Skeletal muscle satellite cell (primary cell): ENCODE data around the gene SORL1.

Experiments used
- H3K27me3 ChIP-seq: 2 replicates; pipeline ENCODE4 v1.7.0; 2013; ENCODE audit warnings: low read length; ENCODE audit not compliant: control insufficient read depth, insufficient read depth
- H3K36me3 ChIP-seq: 2 replicates; pipeline ENCODE4 v1.7.0; 2013; ENCODE audit warnings: mild to moderate bottlenecking, control low read depth, low read length; ENCODE audit not compliant: insufficient read depth
- H3K4me1 ChIP-seq: 2 replicates; pipeline ENCODE4 v1.7.0; 2013; ENCODE audit warnings: low read length; ENCODE audit not compliant: control insufficient read depth, insufficient read depth
- H3K4me2 ChIP-seq: 2 replicates; pipeline ENCODE4 v1.7.0; 2013; ENCODE audit warnings: mild to moderate bottlenecking, low read length
- H3K4me3 ChIP-seq: 2 replicates; pipeline ENCODE4 v1.7.0; 2013; ENCODE audit warnings: low read length
- H3K9ac ChIP-seq: 2 replicates; pipeline ENCODE4 v1.7.0; 2013; ENCODE audit warnings: mild to moderate bottlenecking, low read depth, low read length, moderate library complexity
- H3K9me3 ChIP-seq: replicated peaks from 2 replicates; pipeline ENCODE4 v1.7.0; 2013; ENCODE audit warnings: mild to moderate bottlenecking, control low read depth, low read length

The SORL1 gene

GRCh38 chr11:121591405-121592033 lies 139.4 kb downstream of the SORL1 start:
- Histone ChIP-seq H3K36me3 (no peaks in the 10 kb centered on the region), H3K27me3 (peaks cover 30% of the 10 kb centered on the region), H3K4me3 (no peak overlapping the region), H3K9ac (no peak overlapping the region), H3K9me3 (no peaks in the 10 kb centered on the region), H3K4me2 (no peak overlapping the region), H3K4me1 (peaks cover 24% of the 10 kb centered on the region)

- Histone ChIP-seq H3K9ac (no peak overlapping the region), H3K4me2 (no peak overlapping the region), H3K4me3 (no peak overlapping the region), H3K4me1 (peaks cover 31% of the 10 kb centered on the region), H3K9me3 (no peaks in the 10 kb centered on the region), H3K36me3 (no peaks in the 10 kb centered on the region), H3K27me3 (peaks cover 20% of the 10 kb centered on the region)
These were observed 140.6 kb downstream of the SORL1 start for GRCh38 chr11:121592708-121593107.

GRCh38 chr11:121595717-121596161 lies 143.6 kb downstream of the SORL1 start:
- Histone ChIP-seq H3K36me3 (no peaks in the 10 kb centered on the region), H3K9ac (peak overlapping the region; percentile 39), H3K9me3 (no peaks in the 10 kb centered on the region), H3K4me2 (peak overlapping the region; percentile 63), H3K27me3 (no peaks in the 10 kb centered on the region), H3K4me3 (peak overlapping the region; percentile 3), H3K4me1 (peaks cover 40% of the 10 kb centered on the region)

GRCh38 chr11:121596195-121597155 lies 144.4 kb downstream of the SORL1 start:
- Histone ChIP-seq H3K36me3 (no peaks in the 10 kb centered on the region), H3K27me3 (no peaks in the 10 kb centered on the region), H3K9me3 (no peaks in the 10 kb centered on the region), H3K4me1 (peaks cover 40% of the 10 kb centered on the region), H3K4me2 (peak overlapping the region; percentile 63), H3K4me3 (peak overlapping the region; percentile 3), H3K9ac (peak overlapping the region; percentile 1)

- Histone ChIP-seq H3K9ac (no peak overlapping the region), H3K27me3 (peaks cover 14% of the 10 kb centered on the region), H3K4me2 (no peak overlapping the region), H3K4me1 (peaks cover 4% of the 10 kb centered on the region), H3K36me3 (no peaks in the 10 kb centered on the region), H3K9me3 (no peaks in the 10 kb centered on the region), H3K4me3 (no peak overlapping the region)
These were observed 151.2 kb downstream of the SORL1 start for GRCh38 chr11:121603316-121603715.

- H3K4me2 ChIP-seq, result no peak overlapping the region
- H3K9ac ChIP-seq, result no peak overlapping the region
- H3K36me3 ChIP-seq, result no peaks in the 10 kb centered on the region
- no peaks in the 10 kb centered on the region for H3K9me3 ChIP-seq
- H3K4me3 ChIP-seq, result no peak overlapping the region
- peaks cover 17% of the 10 kb centered on the region for H3K27me3 ChIP-seq
- no peaks in the 10 kb centered on the region for H3K4me1 ChIP-seq
These were observed 152.0 kb downstream of the SORL1 start for GRCh38 chr11:121604152-121604551.

GRCh38 chr11:121606354-121606753 lies 154.2 kb downstream of the SORL1 start:
- Histone ChIP-seq H3K9ac (no peak overlapping the region), H3K9me3 (no peaks in the 10 kb centered on the region), H3K27me3 (peaks cover 27% of the 10 kb centered on the region), H3K4me2 (no peak overlapping the region), H3K4me3 (no peak overlapping the region), H3K36me3 (no peaks in the 10 kb centered on the region), H3K4me1 (no peaks in the 10 kb centered on the region)

- no peaks in the 10 kb centered on the region for H3K4me1 ChIP-seq
- H3K36me3 ChIP-seq, result no peaks in the 10 kb centered on the region
- H3K4me3 ChIP-seq, result no peak overlapping the region
- no peaks in the 10 kb centered on the region for H3K9me3 ChIP-seq
- no peak overlapping the region for H3K4me2 ChIP-seq
- H3K9ac ChIP-seq, result no peak overlapping the region
- peaks cover 27% of the 10 kb centered on the region for H3K27me3 ChIP-seq
These were observed 155.2 kb downstream of the SORL1 start for GRCh38 chr11:121607341-121607740.

- Histone ChIP-seq H3K4me3 (no peak overlapping the region), H3K36me3 (no peaks in the 10 kb centered on the region), H3K9me3 (no peaks in the 10 kb centered on the region), H3K9ac (no peak overlapping the region), H3K27me3 (peaks cover 27% of the 10 kb centered on the region), H3K4me2 (no peak overlapping the region), H3K4me1 (no peaks in the 10 kb centered on the region)
These were observed 156.5 kb downstream of the SORL1 start for GRCh38 chr11:121608545-121609098.

GRCh38 chr11:121610706-121611105 lies 158.6 kb downstream of the SORL1 start:
- H3K9ac ChIP-seq, result no peak overlapping the region
- H3K9me3 ChIP-seq, result no peaks in the 10 kb centered on the region
- peaks cover 13% of the 10 kb centered on the region for H3K4me1 ChIP-seq
- H3K4me3 ChIP-seq, result no peak overlapping the region
- H3K36me3 ChIP-seq, result no peaks in the 10 kb centered on the region
- H3K27me3 ChIP-seq, result peaks cover 26% of the 10 kb centered on the region
- no peak overlapping the region for H3K4me2 ChIP-seq

GRCh38 chr11:121611242-121611641 lies 159.1 kb downstream of the SORL1 start:
- no peaks in the 10 kb centered on the region for H3K9me3 ChIP-seq

More at GRCh38 chr11:121611242-121611641, 159.1 kb downstream of the SORL1 start:
- no peak overlapping the region for H3K4me3 ChIP-seq
- peaks cover 24% of the 10 kb centered on the region for H3K27me3 ChIP-seq
- H3K4me1 ChIP-seq, result peaks cover 15% of the 10 kb centered on the region
- H3K9ac ChIP-seq, result no peak overlapping the region
- H3K4me2 ChIP-seq, result no peak overlapping the region
- H3K36me3 ChIP-seq, result no peaks in the 10 kb centered on the region
